IPS-NIHi7 (cell line): ENCODE data around the gene KRTAP10-3.
"Not testable (repeated sequence)": the region's sequence is repeated elsewhere in the genome, so short reads cannot be mapped to it uniquely, and the experiment has no call there.

Source experiments
- DNase-seq: peaks from one replicate; pipeline ENCODE4 v3.0.0; 2012; ENCODE audit warnings: mixed read lengths; ENCODE audit errors: extremely low spot score

KRTAP10-3 gene, protein sequence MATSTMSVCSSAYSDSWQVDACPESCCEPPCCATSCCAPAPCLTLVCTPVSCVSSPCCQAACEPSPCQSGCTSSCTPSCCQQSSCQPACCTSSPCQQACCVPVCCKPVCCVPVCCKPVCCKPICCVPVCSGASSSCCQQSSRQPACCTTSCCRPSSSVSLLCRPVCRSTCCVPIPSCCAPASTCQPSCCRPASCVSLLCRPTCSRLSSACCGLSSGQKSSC

DNA sequence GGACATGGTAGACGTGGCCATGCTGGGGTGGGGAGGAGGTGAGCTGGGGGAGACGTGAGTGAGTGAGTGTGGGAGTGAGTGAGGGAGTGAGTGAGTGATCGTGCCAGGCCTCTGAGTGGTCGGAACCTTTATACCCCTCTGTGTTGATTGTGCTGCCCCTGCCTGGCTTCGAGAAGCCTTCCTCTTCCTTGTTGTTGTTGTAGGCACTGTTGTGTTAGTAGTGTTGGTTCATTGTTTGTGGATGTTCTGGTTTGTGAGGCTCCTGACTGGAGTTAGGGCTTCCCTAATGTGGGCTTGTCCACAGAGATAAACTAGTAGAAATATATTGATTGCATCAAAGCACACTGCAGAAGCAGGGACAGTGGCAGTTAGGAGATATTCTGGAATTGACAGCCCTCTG lies at the start of gene KRTAP10-3:
TSS of gene KRTAP10-3 (minus strand) at position 101 of the 400 bp plus-strand sequence. CDS start at position 21, 80 bp downstream.
- no peak for DNase-seq

DNA sequence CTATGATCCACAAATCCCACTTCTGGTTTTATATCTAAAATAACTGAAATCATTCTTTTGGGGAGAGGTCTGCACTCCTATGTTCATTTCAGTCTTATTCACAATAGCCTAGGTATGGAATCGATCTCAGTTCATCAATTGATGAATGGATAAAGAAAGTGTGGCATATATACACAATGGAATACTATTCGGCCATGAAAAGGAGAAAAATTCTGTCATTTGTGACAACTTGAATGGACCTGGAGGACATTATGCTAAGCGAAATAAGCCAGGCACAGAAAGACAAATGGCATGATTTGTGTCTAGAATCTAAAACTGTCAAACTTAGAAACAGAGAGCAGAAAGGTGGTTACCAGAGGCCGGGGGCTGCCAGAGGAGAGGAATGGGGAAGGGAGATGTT lies 47.9 kb upstream of the KRTAP10-3 start:
- DNase-seq, result no peak

DNA sequence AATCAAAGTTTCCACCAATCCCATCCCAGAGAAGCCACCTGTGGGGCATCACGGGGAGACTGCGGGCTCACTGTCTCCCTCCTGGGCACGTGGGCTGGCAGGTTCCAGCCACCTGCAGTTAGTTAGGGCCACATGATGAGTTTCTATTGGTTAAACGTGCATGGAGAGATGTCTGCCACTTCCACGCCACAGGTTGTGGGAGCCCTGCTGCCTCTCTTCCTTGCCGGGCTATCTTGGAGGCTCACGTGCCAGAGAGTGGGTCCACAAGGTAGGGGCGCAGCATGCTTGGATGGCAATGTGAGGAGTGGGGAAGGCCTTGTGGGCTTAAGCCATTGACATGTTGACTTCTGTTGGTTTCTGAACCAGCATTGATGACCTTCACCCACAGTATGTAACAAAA lies 45.3 kb upstream of the KRTAP10-3 start:
- DNase-seq, result no peak

DNA sequence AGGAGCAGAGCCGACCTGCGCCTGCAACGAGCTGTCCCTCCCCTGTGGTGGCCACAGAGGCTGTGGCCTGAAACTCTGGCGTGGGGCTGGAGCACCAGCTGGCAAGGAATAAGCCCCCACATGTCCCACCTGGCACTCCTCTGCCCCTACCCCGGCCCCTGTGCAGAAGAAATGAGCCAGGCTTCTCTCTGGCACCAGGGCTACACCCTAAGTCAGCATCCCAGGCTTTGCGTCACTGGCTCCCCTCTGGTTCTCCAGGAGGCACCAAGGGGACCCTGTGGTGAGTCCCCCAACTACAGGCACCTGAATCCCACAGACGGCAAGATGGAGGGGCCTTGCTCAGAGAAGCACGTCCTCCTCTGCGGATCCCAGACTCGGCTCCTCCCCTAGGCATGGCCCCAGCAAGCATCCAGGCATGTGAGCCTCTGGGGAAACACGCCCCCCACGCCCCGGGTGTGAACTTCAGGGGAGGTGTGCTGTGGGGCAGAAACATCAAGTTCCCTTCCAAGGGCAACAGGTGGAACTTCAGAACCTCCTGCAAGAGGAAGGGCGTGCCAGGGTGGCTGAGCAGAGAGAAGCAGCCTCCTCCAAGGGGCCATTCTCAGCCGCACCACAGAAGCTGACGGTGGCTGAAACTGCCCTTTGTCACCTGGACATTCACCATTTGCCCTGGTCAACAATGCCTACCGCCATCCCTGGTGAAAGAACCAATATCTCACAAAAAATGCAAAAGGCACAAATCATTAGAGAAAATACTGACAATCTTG lies 44.7 kb upstream of the KRTAP10-3 start:
- no peak for DNase-seq

DNA sequence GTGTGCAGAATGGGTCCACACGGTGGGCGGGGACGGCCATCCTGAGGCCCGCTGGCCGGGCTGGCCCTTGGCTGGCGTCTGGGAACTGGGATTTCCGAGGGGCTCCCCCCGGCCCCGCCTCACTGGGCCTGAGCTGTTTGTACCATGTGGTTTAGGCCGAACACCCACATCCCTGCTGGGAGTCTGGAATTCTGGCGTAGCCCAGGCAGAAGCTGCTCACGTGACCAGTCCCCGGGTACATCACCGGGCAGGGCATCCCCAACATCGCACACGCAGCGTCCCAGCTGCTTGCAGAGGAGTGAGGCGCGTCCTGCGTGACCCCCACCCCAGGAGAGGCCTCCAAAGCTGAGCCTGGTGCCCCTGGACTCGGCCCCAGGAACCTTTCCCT lies 43.9 kb upstream of the KRTAP10-3 start:
- DNase-seq, result no peak

DNA sequence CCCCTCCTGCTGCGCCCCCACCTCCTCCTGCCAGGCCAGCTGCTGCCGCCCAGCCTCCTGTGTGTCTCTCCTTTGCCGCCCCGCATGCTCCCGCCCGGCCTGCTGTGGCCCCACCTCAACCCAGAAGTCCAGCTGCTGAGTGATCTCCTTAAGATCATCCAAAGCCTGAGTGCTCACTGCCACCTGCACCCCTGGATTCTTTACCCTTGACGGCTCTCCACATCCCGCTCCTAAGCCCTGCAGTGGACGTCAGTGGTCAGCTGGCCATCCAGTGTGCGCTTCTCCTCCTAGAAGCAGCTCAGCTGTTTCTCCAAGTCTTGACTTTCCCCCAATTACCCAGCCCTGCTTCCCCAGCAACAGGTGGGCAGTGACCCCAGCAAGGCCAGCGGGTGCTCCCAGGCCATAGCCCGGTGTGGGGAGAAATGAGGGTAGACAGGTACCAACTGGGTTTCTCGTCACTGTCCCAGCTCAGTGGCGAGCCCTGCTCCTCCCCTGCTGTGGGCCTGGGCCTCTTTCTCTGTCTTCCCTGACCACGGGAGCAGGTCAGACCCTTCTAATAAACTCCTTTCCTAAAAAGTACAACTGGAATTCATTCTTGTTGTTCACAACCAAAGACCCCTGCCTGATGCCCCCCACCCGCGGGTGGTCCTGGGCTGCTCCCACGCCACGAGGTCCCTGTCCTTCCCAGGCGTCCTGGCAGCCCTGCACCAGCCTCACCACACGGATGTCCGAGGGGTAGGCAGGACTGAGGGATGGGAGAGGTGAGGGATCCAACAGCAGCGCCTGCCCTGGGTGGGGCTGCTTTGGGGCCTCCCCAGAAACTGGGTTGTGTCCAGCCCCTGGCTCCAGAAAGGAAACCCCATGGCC lies 43.2 kb upstream of the KRTAP10-3 start:
- DNase-seq, result no peak

DNA sequence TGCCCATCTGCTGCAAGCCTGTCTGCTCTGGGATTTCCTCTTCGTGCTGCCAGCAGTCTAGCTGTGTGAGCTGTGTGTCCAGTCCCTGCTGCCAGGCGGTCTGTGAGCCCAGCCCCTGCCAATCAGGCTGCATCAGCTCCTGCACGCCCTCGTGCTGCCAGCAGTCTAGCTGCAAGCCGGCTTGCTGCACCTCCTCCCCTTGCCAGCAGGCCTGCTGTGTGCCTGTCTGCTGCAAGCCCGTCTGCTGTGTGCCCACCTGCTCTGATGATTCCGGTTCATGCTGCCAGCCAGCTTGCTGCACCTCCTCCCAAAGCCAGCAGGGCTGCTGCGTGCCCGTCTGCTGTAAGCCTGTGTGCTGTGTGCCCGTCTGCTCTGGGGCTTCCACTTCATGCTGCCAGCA lies 42.5 kb upstream of the KRTAP10-3 start:
- not testable (repeated sequence) for DNase-seq

DNA sequence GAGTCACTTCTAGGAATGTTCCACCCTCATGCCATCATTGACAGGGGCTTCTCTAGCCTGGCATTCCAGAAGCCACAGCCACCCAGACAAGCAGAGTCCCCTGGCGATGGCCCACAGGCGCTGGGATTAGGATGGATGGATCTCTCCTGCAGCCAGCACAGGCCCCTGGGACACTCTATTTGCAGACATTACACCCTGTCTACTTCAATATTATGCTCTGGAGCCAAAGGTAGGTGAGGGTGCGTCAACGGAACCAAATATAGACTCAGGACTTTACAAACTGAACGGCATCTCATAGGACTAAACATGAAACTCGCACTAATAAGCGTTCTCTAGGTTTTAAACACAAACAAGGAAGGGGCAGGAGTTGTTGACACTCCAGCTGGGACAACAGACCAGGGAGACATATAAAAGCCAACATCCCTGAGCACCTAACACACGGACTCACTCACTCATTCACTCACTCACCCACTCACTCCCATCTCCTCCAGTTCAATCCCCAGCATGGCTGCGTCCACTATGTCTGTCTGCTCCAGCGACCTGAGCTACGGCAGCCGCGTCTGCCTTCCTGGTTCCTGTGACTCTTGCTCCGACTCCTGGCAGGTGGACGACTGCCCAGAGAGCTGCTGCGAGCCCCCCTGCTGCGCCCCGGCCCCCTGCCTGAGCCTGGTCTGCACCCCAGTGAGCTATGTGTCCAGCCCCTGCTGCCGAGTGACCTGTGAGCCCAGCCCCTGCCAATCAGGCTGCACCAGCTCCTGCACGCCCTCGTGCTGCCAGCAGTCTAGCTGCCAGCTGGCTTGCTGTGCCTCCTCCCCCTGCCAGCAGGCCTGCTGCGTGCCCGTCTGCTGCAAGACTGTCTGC lies 41.8 kb upstream of the KRTAP10-3 start, which contains the start of gene KRTAP10-7:
TSS of gene KRTAP10-7 (plus strand) at position 480 of the 861 bp plus-strand sequence. CDS start at position 505, 25 bp downstream.
- DNase-seq, result not testable (repeated sequence)

DNA sequence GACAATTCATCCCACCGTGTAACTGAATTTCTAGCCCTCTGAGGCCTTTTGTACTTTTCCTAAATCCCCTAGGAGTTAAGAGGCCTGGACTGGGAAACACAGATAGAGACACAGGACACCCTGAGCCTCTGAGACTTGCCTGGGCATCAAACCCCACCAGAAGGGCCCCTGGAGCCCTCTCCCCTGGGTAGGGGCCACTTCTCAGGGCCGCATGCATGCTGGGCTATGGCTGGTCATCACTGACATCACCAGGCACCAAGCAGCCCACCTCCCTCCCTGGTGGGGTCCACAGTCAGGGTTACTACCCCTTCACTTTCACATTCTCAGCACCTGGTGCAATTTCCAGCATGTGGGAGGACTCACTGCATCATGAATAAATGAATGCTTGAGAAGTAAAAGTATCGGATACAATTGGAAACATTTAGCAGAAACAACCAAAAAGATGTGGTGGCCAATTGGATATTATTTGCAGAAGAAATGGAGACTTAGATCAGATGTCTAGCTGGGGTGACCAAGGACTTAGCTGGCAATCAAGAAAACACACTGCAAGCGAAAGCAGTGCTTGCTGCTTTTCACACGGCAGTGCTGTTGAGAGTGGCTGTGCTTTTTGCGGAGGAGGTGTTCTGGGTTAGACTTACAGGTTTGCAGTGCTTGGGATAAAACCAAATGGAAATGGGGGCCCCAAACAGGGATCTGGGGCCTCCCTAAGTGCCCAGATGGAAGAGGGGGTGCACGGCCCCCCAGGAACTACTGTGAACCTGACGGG lies 40.9 kb upstream of the KRTAP10-3 start:
- no peak for DNase-seq

DNA sequence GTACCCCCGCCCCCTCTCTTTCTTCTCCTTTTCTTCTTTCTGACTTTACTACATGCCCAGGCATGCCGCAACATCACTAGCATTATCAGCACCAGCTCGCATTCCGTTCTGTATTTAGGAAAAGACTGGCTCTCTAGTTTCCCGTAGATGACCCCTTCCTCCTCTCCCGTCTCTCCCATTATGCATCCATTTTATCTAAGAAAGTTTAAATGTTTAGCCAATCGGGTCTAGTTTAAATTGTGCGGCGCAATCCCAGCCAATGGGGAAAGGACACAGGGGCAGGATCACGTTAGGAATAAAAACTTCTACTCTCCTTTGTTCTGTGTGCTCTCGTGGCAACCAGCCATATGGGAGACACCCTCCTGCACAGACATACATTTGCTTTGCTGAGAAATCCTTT lies 39.5 kb upstream of the KRTAP10-3 start:
- no peak for DNase-seq

DNA sequence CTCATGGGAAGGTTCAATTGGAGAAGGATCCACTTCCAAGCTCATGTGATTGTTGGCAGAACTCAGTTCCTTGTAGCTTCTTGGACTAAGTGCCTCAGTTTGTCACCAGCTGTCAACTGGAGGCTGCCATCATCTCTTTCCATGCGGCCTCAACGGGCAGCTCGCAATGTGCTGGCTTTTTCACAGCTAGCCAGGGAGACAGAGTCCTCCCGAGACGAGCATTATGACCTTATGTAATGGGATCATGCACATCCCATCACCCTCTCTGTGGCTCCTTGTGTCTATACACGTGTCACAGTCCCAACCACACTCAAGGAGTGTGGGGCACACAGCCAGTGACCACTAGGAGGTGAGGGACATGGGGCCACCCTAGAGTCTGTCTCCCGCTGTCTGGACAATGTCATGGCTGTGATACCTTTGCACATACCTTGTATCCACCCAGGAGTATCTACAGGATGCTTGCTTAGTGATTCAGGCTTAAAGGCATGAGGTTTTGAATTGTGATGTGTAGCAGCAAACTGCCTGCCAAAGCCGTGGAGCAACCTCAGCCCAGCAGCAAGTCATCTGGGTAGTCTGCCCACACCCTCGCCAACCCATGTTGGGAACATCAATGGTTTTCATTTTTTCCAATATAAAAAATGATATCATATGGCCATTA lies 37.6 kb upstream of the KRTAP10-3 start:
- no peak for DNase-seq

DNA sequence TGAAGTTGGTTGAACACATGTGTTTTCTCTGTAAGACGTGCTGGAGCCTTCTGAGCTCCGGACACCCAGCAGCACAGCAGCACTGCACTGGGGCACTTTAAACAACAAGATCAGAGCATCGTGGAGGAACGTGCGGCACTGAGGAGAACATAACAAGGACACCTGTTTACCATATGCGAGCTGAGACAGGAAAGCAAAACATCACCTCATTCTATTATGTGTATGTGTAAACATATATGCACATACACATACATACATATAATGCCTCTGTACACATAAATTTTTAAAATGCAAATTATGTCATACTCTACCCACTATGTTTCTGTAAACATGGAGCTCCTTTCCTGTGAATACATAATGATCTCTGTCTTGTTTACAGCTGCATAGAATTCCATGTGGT lies 36.9 kb upstream of the KRTAP10-3 start:
- no peak for DNase-seq

DNA sequence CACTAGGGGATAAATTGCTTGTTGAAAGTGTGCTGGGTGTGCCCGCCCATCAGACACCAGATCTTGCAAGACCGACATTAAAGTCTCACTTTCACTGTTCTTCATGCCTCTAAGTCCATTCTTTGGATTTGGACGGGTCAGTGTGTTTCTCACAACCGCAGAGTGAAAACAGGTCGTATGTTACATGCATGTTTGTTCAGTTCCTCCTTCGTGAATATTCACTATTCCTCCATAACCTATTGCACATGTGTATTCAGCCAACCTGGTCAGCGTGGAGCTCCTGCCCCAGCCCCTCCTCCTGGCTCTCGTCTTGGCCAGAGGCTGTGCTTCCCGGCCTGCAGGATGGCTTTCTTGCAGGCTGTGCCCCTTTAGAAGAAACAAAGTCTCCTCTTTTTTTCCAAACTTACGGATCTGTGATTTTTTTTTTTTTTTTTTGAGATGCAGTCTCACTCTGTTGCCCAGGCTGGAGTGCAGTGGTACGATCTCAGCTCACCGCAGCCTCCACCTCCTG lies 35.9 kb upstream of the KRTAP10-3 start:
- DNase-seq, result no peak

DNA sequence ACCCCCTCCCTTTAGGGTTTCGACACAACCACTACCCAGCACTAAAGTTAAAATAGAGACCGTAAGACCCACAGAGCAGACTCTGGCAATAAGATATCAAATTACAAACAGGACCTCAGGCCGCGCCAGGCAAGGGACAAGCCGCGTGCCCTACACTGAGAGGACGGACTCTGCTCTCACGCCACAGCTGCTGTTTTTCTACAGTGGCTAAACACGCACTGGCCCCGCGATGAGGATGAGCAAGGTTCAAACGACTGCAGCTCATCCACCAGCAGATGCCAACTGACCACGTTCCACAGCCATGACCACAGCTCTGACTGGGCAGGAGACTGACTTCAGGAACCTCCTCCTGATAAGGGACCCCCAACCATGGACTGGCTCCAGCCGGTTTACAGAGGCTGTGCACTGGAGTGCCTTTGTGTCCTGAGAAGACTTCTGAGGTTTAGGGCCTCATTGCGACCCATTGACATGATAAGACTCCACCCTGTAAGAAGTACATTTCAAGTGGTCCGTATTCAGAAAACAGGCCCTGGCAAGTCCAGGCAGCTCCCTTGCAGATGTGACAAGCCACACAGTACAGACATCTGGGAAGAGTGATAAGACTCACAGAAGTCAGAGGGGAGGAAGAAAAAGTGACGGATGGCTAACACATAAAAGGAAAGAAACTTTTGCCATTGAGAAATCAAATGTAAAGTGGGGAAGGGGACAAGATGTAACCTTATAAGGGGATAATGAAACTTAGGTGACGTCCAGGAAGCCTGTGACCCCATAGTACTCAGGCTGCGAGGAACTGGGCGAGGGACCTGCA lies 35.2 kb upstream of the KRTAP10-3 start:
- DNase-seq, result no peak

DNA sequence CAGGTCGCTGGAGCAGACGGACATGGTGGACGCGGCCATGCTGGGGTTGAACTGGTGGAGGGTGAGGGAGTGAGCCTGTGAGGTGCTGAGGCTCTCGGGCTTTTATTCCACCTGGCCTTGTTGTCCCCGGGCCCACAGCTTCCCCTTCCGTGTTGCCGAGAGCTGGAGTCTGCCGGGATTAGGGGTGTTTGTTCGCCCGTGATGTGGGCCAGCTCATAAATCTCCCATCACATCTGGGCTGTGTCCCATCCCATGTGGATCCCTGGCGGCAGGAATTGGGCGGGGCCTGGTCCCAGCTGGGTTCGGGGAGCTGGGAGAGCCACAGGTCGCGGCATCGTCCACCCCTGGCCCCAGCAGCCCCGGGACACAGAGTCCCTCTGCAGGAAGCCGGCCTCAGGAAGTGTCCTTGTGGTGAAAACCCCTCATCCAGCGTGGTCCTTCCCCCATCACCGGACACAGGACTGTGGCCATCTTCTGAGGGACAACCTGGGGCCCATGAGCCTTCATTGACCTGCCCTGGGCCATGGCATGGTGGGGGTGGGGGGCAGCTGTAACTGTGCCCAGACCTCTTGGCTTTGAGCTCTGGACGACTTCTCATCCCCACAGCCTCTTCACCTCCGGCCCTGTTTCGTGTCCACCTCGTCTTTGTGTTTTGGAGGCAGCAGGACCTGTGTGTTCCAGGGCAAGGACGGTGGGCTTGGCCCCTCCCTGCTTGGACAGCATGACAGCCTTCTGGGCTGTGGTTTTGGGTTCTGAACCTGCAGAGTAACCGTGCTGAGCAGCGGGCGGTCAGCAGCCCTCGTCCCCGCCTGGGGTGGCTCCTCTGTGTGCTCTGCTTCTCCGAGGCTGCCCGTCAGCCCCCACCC lies 34.1 kb upstream of the KRTAP10-3 start, which contains the start of gene KRTAP10-6:
TSS of gene KRTAP10-6 (minus strand) at position 60 of the 866 bp plus-strand sequence. CDS start at position 39, 21 bp downstream.
- no peak for DNase-seq

DNA sequence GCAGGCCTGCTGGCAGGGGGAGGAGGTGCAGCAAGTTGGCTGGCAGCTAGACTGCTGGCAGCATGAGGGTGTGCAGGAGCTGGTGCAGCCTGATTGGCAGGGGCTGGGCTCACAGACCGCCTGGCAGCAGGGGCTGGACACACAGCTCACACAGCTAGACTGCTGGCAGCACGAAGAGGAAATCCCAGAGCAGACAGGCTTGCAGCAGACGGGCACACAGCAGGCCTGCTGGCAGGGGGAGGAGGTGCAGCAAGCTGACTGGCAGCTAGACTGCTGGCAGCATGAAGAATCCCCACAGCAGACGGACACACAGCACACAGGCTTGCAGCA lies 33.2 kb upstream of the KRTAP10-3 start:
- DNase-seq, result not testable (repeated sequence)

DNA sequence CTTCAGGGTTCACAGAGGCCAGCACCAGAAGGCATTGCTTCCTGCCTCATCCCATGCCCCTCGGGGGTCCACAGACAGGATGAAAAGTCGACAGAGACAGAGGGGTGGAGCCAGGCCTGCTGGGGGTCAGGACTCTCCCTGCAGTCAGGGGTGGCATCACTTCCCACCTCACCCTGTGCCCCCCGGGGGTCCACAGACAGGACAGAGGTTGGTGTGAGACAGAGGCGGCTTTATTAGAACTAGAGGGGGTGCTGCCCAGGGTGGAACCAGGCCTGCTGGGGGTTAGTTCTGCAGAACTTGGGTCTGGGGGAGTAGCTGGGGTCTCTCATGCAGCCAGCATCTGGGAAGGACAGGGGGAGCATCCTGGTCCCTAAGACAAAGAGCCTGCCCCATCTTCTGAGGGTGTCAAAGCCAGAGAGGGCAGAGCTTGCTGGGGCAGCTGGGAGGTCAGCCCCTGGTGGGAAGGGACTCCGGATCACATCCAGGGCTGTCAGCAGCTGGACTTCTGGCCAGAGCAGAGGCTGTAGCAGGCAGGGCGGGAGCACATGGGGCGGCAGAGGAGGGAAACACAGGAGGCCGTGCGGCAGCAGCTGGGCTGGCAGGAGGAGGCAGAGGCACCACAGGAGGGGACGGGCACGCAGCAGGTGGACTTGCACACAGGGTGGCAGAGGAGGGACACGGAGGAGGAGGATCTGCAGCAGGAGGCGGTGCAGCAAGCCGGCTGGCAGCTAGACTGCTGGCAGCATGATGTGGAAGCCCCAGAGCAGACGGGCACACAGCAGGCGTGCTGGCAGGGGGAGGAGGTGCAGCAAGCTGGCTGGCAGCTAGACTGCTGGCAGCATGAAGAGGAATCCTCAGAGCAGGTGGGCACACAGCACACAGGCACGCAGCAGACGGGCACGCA lies 32.6 kb upstream of the KRTAP10-3 start:
- not testable (repeated sequence) for DNase-seq
